WTC11 (cell line): ENCODE measurements around the gene AURKB. TPM values are rescaled to one million over a fixed set of nuclear protein-coding genes. Genes with fewer than 3 reads are reported as not detected.

Source experiments
- ATAC-seq: fragments of 200-7000 bp; cut with Tn5 transposase; 2 replicates; pipeline ENCODE4 v1.10.0; 2021; ENCODE audit warnings: mild to moderate bottlenecking, moderate library complexity
- CTCF ChIA-PET: fragments of 300-600 bp; sonication (Branson Sonifier 250); formaldehyde crosslinking; loops from one replicate; lab custom pipeline; 2021; ENCODE audit warnings: antibody characterized with exemption; lab: Charles Lee
- POLR2A ChIA-PET: fragments of 350-600 bp; sonication (Branson Sonifier 250); formaldehyde crosslinking; loops from one replicate; lab custom pipeline; 2021; ENCODE audit warnings: antibody characterized with exemption; lab: Charles Lee
- DNase-seq: peaks from one replicate; pipeline ENCODE4 v3.0.0; 2021; ENCODE audit warnings: low spot score
- H3K27ac Mint-ChIP-seq: 2 replicates; pipeline ENCODE4 v1.8.0; 2021; ENCODE audit warnings: mixed read lengths
- H3K27me3 Mint-ChIP-seq: 2 replicates; pipeline ENCODE4 v1.8.0; 2021; ENCODE audit warnings: low read depth, mild to moderate bottlenecking, moderate library complexity, mixed read lengths
- H3K36me3 Mint-ChIP-seq: 2 replicates; pipeline ENCODE4 v1.8.0; 2021; ENCODE audit warnings: mixed read lengths
- H3K4me1 Mint-ChIP-seq: 2 replicates; pipeline ENCODE4 v1.8.0; 2022; ENCODE audit warnings: mixed read lengths
- H3K4me3 Mint-ChIP-seq: 2 replicates; pipeline ENCODE4 v1.8.0; 2021; ENCODE audit warnings: mild to moderate bottlenecking, moderate library complexity, mixed read lengths
- H3K9me3 Mint-ChIP-seq: 2 replicates; pipeline ENCODE4 v1.8.0; 2021; ENCODE audit warnings: mixed read lengths
- CREB1 ChIP-seq: sonication (generic); formaldehyde crosslinking; IDR thresholded peaks from 2 replicates; pipeline ENCODE4 v1.8.0; 2023; ENCODE audit warnings: mild to moderate bottlenecking, missing genetic modification reagents
- GABPB1 ChIP-seq: sonication (generic); formaldehyde crosslinking; IDR thresholded peaks from 2 replicates; pipeline ENCODE4 v1.8.1; 2023; ENCODE audit warnings: mild to moderate bottlenecking, missing genetic modification reagents
- JAZF1 ChIP-seq: fragments of 250-450 bp; sonication (Bioruptor Pico); IDR thresholded peaks from 2 replicates; pipeline ENCODE4 v1.9.0; 2021; ENCODE audit warnings: moderate library complexity, mild to moderate bottlenecking, inconsistent platforms
- KAT7 ChIP-seq: sonication (generic); formaldehyde crosslinking; IDR thresholded peaks from 2 replicates; pipeline ENCODE4 v1.8.1; 2023; ENCODE audit warnings: missing genetic modification reagents, mild to moderate bottlenecking, borderline replicate concordance
- MYBL2 ChIP-seq: sonication (generic); formaldehyde crosslinking; IDR thresholded peaks from 2 replicates; pipeline ENCODE4 v1.8.1; 2023; ENCODE audit warnings: mild to moderate bottlenecking, moderate library complexity, missing genetic modification reagents
- NR1H2 ChIP-seq: sonication (generic); formaldehyde crosslinking; IDR thresholded peaks from 2 replicates; pipeline ENCODE4 v1.9.0; 2021; ENCODE audit warnings: mild to moderate bottlenecking, moderate library complexity, missing genetic modification reagents
- PRRX2 ChIP-seq: fragments of 250-450 bp; sonication (Bioruptor Pico); IDR thresholded peaks from 2 replicates; pipeline ENCODE4 v1.8.0; 2021; ENCODE audit warnings: mild to moderate bottlenecking
- SMAD4 ChIP-seq: sonication (generic); formaldehyde crosslinking; IDR thresholded peaks from 2 replicates; pipeline ENCODE4 v1.8.0; 2022; ENCODE audit warnings: mild to moderate bottlenecking, missing genetic modification reagents
- TCF7 ChIP-seq: sonication (generic); formaldehyde crosslinking; IDR thresholded peaks from 2 replicates; pipeline ENCODE4 v1.8.0; 2022; ENCODE audit warnings: mild to moderate bottlenecking, low read depth, missing genetic modification reagents, moderate library complexity
- TP53 ChIP-seq: sonication (generic); formaldehyde crosslinking; IDR thresholded peaks from 2 replicates; pipeline ENCODE4 v1.8.1; 2023; ENCODE audit warnings: mild to moderate bottlenecking, missing genetic modification reagents
- ZNF138 ChIP-seq: sonication (generic); formaldehyde crosslinking; conservative IDR thresholded peaks from 2 replicates; pipeline ENCODE4 v1.8.1; 2022; ENCODE audit warnings: mild to moderate bottlenecking, moderate library complexity, missing genetic modification reagents
- ZNF232 ChIP-seq: sonication (generic); formaldehyde crosslinking; IDR thresholded peaks from 2 replicates; pipeline ENCODE4 v1.8.0; 2022; ENCODE audit warnings: mild to moderate bottlenecking, missing genetic modification reagents
- ZNF423 ChIP-seq: fragments of 250-450 bp; sonication (Bioruptor Pico); IDR thresholded peaks from 2 replicates; pipeline ENCODE4 v2.1.2; 2022; ENCODE audit warnings: mild to moderate bottlenecking, moderate library complexity
- total RNA-seq: library from RNA; stranded (reverse); gene quantifications from 3 replicates; pipeline ENCODE4 v1.2.3, GENCODE V29; 2021
- TF ChIP-seq, protein P1 (sequence below): fragments of 250-450 bp; sonication (Bioruptor Pico); conservative IDR thresholded peaks from 2 replicates; pipeline ENCODE4 v1.9.0; 2021; ENCODE audit warnings: mild to moderate bottlenecking
- TF ChIP-seq, protein P2 (sequence below): fragments of 250-450 bp; sonication (Bioruptor Pico); IDR thresholded peaks from 2 replicates; pipeline ENCODE4 v2.1.2; 2022; ENCODE audit warnings: mild to moderate bottlenecking, moderate library complexity
- TF ChIP-seq, protein P3 (sequence below): sonication (generic); formaldehyde crosslinking; IDR thresholded peaks from 2 replicates; pipeline ENCODE4 v1.8.1; 2022; ENCODE audit warnings: missing genetic modification reagents, borderline replicate concordance
- TF ChIP-seq, protein P4 (sequence below): sonication (generic); formaldehyde crosslinking; IDR thresholded peaks from 2 replicates; pipeline ENCODE4 v1.8.0; 2022; ENCODE audit warnings: mild to moderate bottlenecking, missing genetic modification reagents
- TF ChIP-seq, protein P5 (sequence below): sonication (generic); formaldehyde crosslinking; IDR thresholded peaks from 2 replicates; pipeline ENCODE4 v1.8.1; 2023; ENCODE audit warnings: mild to moderate bottlenecking, missing genetic modification reagents, borderline replicate concordance
- TF ChIP-seq, protein P6 (sequence below): sonication (generic); formaldehyde crosslinking; IDR thresholded peaks from 2 replicates; pipeline ENCODE4 v1.8.0; 2023; ENCODE audit warnings: mild to moderate bottlenecking, missing genetic modification reagents

The AURKB gene
- total RNA-seq, 1 experiment from 2014 or later: 215 TPM

DNA sequence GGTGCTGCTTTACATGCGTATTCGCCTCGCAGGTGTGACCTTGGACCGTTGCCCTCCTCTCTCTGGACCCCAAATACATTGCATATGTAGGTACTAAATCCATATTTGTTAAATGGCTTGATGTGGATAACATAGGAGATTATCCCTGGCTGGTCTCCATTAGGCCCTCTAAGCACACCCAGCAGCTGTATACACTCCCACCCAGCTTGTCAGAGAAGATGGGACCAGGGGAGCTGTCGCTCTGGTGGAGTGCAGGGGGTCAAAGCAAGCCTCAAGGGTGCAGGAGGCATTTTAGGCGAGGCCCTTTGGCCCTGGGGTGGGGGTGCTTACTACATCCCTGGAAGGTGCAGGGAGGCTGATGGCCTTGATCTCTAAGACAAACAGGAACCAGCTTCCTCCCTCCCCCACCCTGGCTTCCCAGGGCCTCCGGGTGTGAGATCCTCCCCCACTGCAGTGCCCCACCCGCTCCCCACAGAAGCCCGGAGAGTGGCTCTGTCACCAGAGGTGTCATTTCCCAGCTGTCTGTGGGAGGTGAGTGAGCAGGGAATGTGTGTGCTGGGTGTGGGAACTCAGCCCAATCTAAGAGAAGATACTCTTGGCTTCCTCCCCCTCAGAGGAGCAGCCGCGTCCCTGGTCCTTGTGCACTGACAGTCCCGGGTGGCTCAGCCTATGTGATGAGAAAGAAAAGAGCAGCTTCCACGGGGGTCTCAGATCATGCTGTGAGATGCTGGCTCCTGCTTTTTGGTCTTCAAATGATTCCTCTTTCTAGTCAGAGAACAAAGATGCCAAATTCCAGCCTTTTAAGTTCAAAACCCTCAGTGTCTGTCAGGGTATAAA is 46.2 kb downstream of the AURKB start (continued):
- TF ChIP-seq KAT7 (CRISPR knock-in tag): no peak
- TF ChIP-seq, protein P1, sequence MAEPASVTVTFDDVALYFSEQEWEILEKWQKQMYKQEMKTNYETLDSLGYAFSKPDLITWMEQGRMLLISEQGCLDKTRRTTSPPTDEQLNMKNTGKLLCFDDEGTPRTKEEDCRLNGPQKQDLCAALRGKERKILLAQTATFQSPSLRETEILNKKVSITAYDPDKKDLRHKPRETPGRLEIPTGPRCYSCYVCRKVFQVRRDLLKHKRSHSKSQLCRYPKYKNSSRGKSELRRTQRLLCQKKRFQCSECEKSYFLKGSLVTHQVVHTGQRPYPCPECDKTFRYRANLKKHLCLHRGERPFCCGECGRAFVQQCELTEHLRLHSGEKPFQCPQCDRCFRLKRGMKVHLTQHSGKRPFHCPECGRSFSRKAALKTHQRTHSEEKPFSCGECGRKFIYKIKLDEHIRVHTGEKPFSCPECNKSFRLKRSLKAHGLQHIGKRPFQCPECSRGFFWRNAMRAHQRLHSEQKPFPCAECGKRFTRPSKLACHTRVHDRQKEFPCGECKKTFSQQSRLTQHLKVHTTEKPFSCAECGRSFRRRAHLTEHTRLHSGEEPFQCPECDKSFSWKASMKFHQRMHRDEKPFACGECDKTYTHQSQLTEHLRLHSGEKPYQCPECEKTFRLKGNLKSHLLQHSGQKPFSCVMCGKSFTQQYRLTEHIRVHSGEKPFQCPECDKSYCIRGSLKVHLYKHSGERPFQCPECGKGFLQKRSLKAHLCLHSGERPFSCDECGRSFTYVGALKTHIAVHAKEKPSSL (CRISPR knock-in tag): no peak
- no peak for TF ChIP-seq GABPB1 (CRISPR knock-in tag)
- TF ChIP-seq JAZF1 (CRISPR knock-in tag): no peak
- TF ChIP-seq MYBL2 (CRISPR knock-in tag): no peak
- no peak for TF ChIP-seq ZNF138 (CRISPR knock-in tag)
- no peak for TF ChIP-seq ZNF232 (CRISPR knock-in tag)
- no peak for TF ChIP-seq TCF7 (CRISPR knock-in tag)
- TF ChIP-seq NR1H2 (CRISPR knock-in tag): no peak
- TF ChIP-seq CREB1 (CRISPR knock-in tag): no peak
- TF ChIP-seq, protein P2, sequence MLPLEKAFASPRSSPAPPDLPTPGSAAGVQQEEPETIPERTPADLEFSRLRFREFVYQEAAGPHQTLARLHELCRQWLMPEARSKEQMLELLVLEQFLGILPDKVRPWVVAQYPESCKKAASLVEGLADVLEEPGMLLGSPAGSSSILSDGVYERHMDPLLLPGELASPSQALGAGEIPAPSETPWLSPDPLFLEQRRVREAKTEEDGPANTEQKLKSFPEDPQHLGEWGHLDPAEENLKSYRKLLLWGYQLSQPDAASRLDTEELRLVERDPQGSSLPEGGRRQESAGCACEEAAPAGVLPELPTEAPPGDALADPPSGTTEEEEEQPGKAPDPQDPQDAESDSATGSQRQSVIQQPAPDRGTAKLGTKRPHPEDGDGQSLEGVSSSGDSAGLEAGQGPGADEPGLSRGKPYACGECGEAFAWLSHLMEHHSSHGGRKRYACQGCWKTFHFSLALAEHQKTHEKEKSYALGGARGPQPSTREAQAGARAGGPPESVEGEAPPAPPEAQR: no peak

DNA sequence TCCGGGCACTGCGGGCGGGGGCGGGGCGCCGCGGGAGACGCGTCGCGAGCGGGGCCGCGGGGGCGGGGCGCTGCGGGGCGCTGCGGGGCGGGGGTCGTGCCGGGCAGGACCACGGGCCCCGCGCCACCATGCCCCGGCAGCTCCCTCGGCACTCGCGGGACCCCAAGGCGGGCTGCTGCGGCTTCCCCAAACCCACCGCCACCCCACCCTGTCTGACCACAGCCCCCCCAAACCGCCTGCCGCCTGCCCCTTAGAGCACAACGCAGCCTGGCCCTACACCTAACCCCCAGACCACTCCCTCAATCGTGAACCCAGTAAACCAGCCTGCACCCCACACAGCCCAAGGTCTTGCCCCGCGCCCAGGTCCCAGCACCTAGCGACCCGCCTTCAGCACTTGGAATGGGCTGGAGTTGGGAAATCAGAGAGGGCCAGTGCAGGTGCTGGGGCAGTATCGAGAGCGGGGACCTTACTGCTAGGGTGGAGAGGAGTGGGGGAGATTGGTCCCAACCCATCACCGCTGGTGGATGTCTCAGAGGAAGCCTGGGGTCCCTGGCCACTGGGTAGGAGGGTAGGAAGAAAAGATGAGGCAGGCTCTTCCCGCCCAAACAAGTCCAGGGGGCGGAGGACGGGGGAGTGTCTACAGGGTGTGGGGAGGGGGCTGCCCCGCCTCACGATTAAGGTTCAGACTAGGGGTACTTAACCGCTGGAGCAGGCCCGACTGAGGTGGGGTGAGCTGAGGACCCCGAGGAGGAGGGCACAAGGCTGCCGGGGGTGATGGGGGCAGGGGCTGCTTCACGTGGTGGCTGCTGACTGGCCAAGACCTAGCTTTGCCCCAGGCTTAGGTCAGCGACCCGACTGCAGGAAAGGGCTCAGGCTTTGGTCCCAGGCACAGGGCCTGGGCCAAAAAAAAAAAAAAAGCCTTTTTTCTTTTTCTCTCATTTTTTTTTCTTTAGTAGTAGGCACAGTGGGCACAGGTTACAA is 47.1 kb downstream of the AURKB start:
- Mint-ChIP-seq H3K4me1 (peaks cover 47% of the 10 kb centered on the region), H3K4me3 (peak overlapping the region; percentile 89), H3K27ac (peak overlapping the region; percentile 100), H3K36me3 (peaks cover 8% of the 10 kb centered on the region), H3K9me3 (no peaks in the 10 kb centered on the region), H3K27me3 (no peaks in the 10 kb centered on the region)
- ATAC-seq (peak; percentile 69), DNase-seq (peak; percentile 80)
- POLR2A ChIA-PET: interaction anchor here (1.0 to 2.1 kb wide), 7 partner anchors 9 to 47 kb away, joined by 3 to 39 read pairs (median 4); partner anchors contain the start of genes AURKB and PER1
- CTCF ChIA-PET: interaction anchor here (0.6 to 1.5 kb wide), 14 partner anchors 9 to 622 kb away, joined by 3 to 10 read pairs (median 4); partner anchors contain the start of gene TMEM107
- TF ChIP-seq ZNF423 (CRISPR knock-in tag) (no peak), TP53 (CRISPR knock-in tag) (0 out of 2 replicates have a peak, but pooled peaks have one; percentile 4), PRRX2 (CRISPR knock-in tag) (no peak), SMAD4 (CRISPR knock-in tag) (no peak)
- TF ChIP-seq, protein P3, sequence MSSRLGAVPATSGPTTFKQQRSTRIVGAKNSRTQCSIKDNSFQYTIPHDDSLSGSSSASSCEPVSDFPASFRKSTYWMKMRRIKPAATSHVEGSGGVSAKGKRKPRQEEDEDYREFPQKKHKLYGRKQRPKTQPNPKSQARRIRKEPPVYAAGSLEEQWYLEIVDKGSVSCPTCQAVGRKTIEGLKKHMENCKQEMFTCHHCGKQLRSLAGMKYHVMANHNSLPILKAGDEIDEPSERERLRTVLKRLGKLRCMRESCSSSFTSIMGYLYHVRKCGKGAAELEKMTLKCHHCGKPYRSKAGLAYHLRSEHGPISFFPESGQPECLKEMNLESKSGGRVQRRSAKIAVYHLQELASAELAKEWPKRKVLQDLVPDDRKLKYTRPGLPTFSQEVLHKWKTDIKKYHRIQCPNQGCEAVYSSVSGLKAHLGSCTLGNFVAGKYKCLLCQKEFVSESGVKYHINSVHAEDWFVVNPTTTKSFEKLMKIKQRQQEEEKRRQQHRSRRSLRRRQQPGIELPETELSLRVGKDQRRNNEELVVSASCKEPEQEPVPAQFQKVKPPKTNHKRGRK (CRISPR knock-in tag): no peak
- TF ChIP-seq, protein P4, sequence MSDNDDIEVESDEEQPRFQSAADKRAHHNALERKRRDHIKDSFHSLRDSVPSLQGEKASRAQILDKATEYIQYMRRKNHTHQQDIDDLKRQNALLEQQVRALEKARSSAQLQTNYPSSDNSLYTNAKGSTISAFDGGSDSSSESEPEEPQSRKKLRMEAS (CRISPR knock-in tag): peak; percentile 76; the same call in 1 of the 2 replicates
- TF ChIP-seq, protein P5, sequence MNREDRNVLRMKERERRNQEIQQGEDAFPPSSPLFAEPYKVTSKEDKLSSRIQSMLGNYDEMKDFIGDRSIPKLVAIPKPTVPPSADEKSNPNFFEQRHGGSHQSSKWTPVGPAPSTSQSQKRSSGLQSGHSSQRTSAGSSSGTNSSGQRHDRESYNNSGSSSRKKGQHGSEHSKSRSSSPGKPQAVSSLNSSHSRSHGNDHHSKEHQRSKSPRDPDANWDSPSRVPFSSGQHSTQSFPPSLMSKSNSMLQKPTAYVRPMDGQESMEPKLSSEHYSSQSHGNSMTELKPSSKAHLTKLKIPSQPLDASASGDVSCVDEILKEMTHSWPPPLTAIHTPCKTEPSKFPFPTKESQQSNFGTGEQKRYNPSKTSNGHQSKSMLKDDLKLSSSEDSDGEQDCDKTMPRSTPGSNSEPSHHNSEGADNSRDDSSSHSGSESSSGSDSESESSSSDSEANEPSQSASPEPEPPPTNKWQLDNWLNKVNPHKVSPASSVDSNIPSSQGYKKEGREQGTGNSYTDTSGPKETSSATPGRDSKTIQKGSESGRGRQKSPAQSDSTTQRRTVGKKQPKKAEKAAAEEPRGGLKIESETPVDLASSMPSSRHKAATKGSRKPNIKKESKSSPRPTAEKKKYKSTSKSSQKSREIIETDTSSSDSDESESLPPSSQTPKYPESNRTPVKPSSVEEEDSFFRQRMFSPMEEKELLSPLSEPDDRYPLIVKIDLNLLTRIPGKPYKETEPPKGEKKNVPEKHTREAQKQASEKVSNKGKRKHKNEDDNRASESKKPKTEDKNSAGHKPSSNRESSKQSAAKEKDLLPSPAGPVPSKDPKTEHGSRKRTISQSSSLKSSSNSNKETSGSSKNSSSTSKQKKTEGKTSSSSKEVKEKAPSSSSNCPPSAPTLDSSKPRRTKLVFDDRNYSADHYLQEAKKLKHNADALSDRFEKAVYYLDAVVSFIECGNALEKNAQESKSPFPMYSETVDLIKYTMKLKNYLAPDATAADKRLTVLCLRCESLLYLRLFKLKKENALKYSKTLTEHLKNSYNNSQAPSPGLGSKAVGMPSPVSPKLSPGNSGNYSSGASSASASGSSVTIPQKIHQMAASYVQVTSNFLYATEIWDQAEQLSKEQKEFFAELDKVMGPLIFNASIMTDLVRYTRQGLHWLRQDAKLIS (CRISPR knock-in tag): no peak
- TF ChIP-seq, protein P6, sequence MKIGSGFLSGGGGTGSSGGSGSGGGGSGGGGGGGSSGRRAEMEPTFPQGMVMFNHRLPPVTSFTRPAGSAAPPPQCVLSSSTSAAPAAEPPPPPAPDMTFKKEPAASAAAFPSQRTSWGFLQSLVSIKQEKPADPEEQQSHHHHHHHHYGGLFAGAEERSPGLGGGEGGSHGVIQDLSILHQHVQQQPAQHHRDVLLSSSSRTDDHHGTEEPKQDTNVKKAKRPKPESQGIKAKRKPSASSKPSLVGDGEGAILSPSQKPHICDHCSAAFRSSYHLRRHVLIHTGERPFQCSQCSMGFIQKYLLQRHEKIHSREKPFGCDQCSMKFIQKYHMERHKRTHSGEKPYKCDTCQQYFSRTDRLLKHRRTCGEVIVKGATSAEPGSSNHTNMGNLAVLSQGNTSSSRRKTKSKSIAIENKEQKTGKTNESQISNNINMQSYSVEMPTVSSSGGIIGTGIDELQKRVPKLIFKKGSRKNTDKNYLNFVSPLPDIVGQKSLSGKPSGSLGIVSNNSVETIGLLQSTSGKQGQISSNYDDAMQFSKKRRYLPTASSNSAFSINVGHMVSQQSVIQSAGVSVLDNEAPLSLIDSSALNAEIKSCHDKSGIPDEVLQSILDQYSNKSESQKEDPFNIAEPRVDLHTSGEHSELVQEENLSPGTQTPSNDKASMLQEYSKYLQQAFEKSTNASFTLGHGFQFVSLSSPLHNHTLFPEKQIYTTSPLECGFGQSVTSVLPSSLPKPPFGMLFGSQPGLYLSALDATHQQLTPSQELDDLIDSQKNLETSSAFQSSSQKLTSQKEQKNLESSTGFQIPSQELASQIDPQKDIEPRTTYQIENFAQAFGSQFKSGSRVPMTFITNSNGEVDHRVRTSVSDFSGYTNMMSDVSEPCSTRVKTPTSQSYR (CRISPR knock-in tag): 0 out of 2 replicates have a peak, but pooled peaks have one; percentile 45
